ENCODE results near the gene IL16.

IL16 gene

GRCh38 chr15:81278306-81279029, 81.8 kb downstream of the IL16 start:
- DNase-seq, result no peak

GRCh38 chr15:81279621-81280485, 83.2 kb downstream of the IL16 start:
- DNase-seq, result no peak

GRCh38 chr15:81280696-81281455, 84.2 kb downstream of the IL16 start:
- no peak for DNase-seq

- no peak for DNase-seq
Measured at GRCh38 chr15:81281456-81281735, 84.7 kb downstream of the IL16 start.

- DNase-seq, result no peak
Measured at GRCh38 chr15:81281766-81282605, 85.3 kb downstream of the IL16 start.

GRCh38 chr15:81282606-81282895, 85.9 kb downstream of the IL16 start:
- no peak for DNase-seq

- DNase-seq, result no peak
Measured at GRCh38 chr15:81282911-81283310, 86.2 kb downstream of the IL16 start.

- no peak for DNase-seq
Measured at GRCh38 chr15:81284256-81285031, 87.8 kb downstream of the IL16 start.

- no peak for DNase-seq
Measured at GRCh38 chr15:81285461-81285860, 88.8 kb downstream of the IL16 start.

GRCh38 chr15:81286621-81287121, 90.0 kb downstream of the IL16 start:
- no peak for DNase-seq

GRCh38 chr15:81288040-81288439, 91.4 kb downstream of the IL16 start:
- no peak for DNase-seq

- no peak for DNase-seq
Measured at GRCh38 chr15:81288616-81289015, 91.9 kb downstream of the IL16 start.

- no peak for DNase-seq
Measured at GRCh38 chr15:81289910-81290309, 93.2 kb downstream of the IL16 start.

GRCh38 chr15:81291916-81292522, 95.3 kb downstream of the IL16 start:
- DNase-seq, result no peak

GRCh38 chr15:81292523-81293001, 95.9 kb downstream of the IL16 start:
- DNase-seq, result no peak

GRCh38 chr15:81293728-81294515, 97.2 kb downstream of the IL16 start:
- DNase-seq, result peak; percentile 91

GRCh38 chr15:81294516-81294880, 97.8 kb downstream of the IL16 start:
- no peak for DNase-seq

- DNase-seq, result no peak
Measured at GRCh38 chr15:81295486-81296121, 98.9 kb downstream of the IL16 start.

- no peak for DNase-seq
Measured at GRCh38 chr15:81296186-81296585, 99.5 kb downstream of the IL16 start.

- peak; percentile 76 for DNase-seq
Measured at GRCh38 chr15:81296673-81297072, 100.0 kb downstream of the IL16 start.

Data from KG1 (cell line).